ENCODE measurements around the gene TOE1. TPM values are rescaled to one million over a fixed set of nuclear protein-coding genes. Genes with fewer than 3 reads are reported as not detected.

TOE1 gene
- total RNA-seq, 1 donor from 2014 or later, result 9.8 TPM

GRCh38 chr1:45337630-45338325, 2.2 kb upstream of the TOE1 start:
- no peaks in the 10 kb centered on the region for H3K9me3 ChIP-seq
- H3K27me3 ChIP-seq, result no peaks in the 10 kb centered on the region
- intact Hi-C loops (cut with DNase I), result no loop called here
- H3K4me3 ChIP-seq, result no peak overlapping the region
- H3K4me1 ChIP-seq, result peaks cover 23% of the 10 kb centered on the region
- no peak for DNase-seq (ENCODE audit: extremely low spot score in 2 of 2)
- TF ChIP-seq POLR2AphosphoS5 (IDR thresholded peaks at IDR 0.05; ENCODE audit: insufficient read depth in 1 of 2, low read depth in 1 of 2) (no peak), CTCF (IDR thresholded peaks at IDR 0.05) (no peak), POLR2A (IDR thresholded peaks at IDR 0.05) (no peak)
- H3K27ac ChIP-seq, result no peak overlapping the region
- H3K36me3 ChIP-seq, result peaks cover 0 to 30% of the 10 kb centered on the region in 2 donors

GRCh38 chr1:45340816-45341466, 971 bp downstream of the TOE1 start:
- Histone ChIP-seq H3K4me3 (peak overlapping the region; percentile 60 to 85), H3K27me3 (no peaks in the 10 kb centered on the region), H3K27ac (peak overlapping the region; percentile 85), H3K9me3 (no peaks in the 10 kb centered on the region), H3K4me1 (peaks cover 23% of the 10 kb centered on the region), H3K36me3 (peaks cover 0 to 35% of the 10 kb centered on the region in 2 donors)
- TF ChIP-seq POLR2AphosphoS5 (IDR thresholded peaks at IDR 0.05; ENCODE audit: insufficient read depth in 1 of 2, low read depth in 1 of 2) (no peak), POLR2A (IDR thresholded peaks at IDR 0.05) (no peak), CTCF (IDR thresholded peaks at IDR 0.05) (no peak)
- no peak for DNase-seq (ENCODE audit: extremely low spot score in 2 of 2)
- intact Hi-C loops (cut with DNase I), result no loop called here

GRCh38 chr1:45344499-45344898, 4.5 kb downstream of the TOE1 start:
- Histone ChIP-seq H3K4me3 (no peak overlapping the region), H3K9me3 (no peaks in the 10 kb centered on the region), H3K27me3 (no peaks in the 10 kb centered on the region), H3K27ac (no peak overlapping the region), H3K4me1 (peaks cover 31% of the 10 kb centered on the region), H3K36me3 (peaks cover 0 to 35% of the 10 kb centered on the region in 2 donors)
- intact Hi-C loops (cut with DNase I), result no loop called here
- TF ChIP-seq POLR2AphosphoS5 (IDR thresholded peaks at IDR 0.05; ENCODE audit: insufficient read depth in 1 of 2, low read depth in 1 of 2) (no peak), CTCF (IDR thresholded peaks at IDR 0.05) (no peak), POLR2A (IDR thresholded peaks at IDR 0.05) (no peak)
- DNase-seq (ENCODE audit: extremely low spot score in 2 of 2), result no peak

- intact Hi-C loops (cut with DNase I), result no loop called here
- no peaks in the 10 kb centered on the region for H3K27me3 ChIP-seq
- TF ChIP-seq POLR2A (IDR thresholded peaks at IDR 0.05), result no peak
- TF ChIP-seq POLR2AphosphoS5 (IDR thresholded peaks at IDR 0.05; ENCODE audit: insufficient read depth in 1 of 2, low read depth in 1 of 2), result no peak
- no peak for TF ChIP-seq CTCF (IDR thresholded peaks at IDR 0.05)
- peaks cover 31% of the 10 kb centered on the region for H3K4me1 ChIP-seq
- no peak for DNase-seq (ENCODE audit: extremely low spot score in 2 of 2)
- H3K27ac ChIP-seq, result no peak overlapping the region
- H3K4me3 ChIP-seq, result no peak overlapping the region
- H3K9me3 ChIP-seq, result no peaks in the 10 kb centered on the region
- H3K36me3 ChIP-seq, result peaks cover 0 to 35% of the 10 kb centered on the region in 2 donors
These were observed 5.0 kb downstream of the TOE1 start for GRCh38 chr1:45345014-45345413.

GRCh38 chr1:45346473-45346872, 6.5 kb downstream of the TOE1 start:
- Histone ChIP-seq H3K27ac (no peak overlapping the region), H3K27me3 (no peaks in the 10 kb centered on the region), H3K36me3 (peaks cover 0 to 35% of the 10 kb centered on the region in 2 donors), H3K4me1 (peaks cover 21% of the 10 kb centered on the region), H3K4me3 (no peak overlapping the region), H3K9me3 (no peaks in the 10 kb centered on the region)
- TF ChIP-seq POLR2A (IDR thresholded peaks at IDR 0.05) (no peak), POLR2AphosphoS5 (IDR thresholded peaks at IDR 0.05; ENCODE audit: insufficient read depth in 1 of 2, low read depth in 1 of 2) (no peak), CTCF (IDR thresholded peaks at IDR 0.05) (no peak)
- DNase-seq (ENCODE audit: extremely low spot score in 2 of 2), result no peak
- intact Hi-C loops (cut with DNase I), result no loop called here

Data from vagina (tissue), 2 donors.